Muscle of back (tissue), 11 donors: ENCODE data around the gene SPATS2. TPM values are rescaled to one million over a fixed set of nuclear protein-coding genes. Genes with fewer than 3 reads are reported as not detected.
A peak's percentile ranks its signal among the peaks of the same experiment; 100 is the strongest.

Experiments used
- DNase-seq, 3 donors: peaks; one replicate each; pipeline versions ENCODE4 v3.0.0 to v3.0.0-alpha.2; 2013
- polyA plus RNA-seq, 10 donors: library from polyadenylated mRNA; unstranded; fragments of 120-200 nt; gene quantifications; one replicate each; pipeline ENCODE4 v1.2.1, GENCODE V29; 2013; ENCODE audit not compliant: insufficient read length in 10 of 10

Gene SPATS2
- polyA plus RNA-seq, 10 donors, result 23.0 to 37.0 (median 28.1) TPM

GRCh38 chr12:49335118-49335954, 31.9 kb upstream of the SPATS2 start:
- peak in 1 of 3 donors; percentile 32 for DNase-seq

- DNase-seq, result peak in 1 of 3 donors; percentile 5
Measured at GRCh38 chr12:49335955-49336644, 31.2 kb upstream of the SPATS2 start.

GRCh38 chr12:49336645-49337584, 30.3 kb upstream of the SPATS2 start, which contains the start of gene C1QL4:
Gene C1QL4 (minus strand): TSS chr12:49337188. CDS start chr12:49336477, 711 bp downstream.
- DNase-seq, result peak; percentile 53 to 89 (median 77)

DNA sequence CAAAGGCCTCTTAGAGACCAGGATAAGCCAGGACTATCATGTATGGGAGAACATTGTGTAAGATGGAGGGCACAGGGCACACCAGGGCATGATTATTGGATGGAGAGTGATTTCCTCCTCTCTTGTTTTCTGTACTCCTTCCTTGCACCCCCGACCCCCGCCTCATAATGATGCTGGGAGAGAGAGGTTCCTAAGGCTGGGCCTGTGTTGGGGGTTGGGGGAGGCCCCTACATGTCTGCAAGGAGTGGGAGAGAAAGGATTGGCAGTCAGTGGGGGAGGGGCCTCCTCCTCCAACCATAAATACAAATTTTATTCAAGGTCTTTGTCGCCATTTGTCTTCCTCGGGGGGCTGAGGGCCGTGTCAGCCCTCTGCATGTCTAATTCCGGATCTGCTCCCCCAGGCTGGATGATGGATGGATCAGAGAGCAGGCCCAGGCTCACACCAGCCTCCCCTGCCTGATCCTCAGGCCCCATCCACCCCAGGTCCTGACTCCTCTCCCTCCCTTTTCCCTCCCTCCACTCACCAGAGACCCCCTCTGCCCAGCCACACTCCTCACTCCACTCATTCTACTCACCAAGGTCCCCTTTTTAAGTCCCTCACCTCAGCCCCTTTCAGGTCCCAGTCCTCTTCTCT, 28.3 kb upstream of the SPATS2 start:
- DNase-seq, result no peak

DNA sequence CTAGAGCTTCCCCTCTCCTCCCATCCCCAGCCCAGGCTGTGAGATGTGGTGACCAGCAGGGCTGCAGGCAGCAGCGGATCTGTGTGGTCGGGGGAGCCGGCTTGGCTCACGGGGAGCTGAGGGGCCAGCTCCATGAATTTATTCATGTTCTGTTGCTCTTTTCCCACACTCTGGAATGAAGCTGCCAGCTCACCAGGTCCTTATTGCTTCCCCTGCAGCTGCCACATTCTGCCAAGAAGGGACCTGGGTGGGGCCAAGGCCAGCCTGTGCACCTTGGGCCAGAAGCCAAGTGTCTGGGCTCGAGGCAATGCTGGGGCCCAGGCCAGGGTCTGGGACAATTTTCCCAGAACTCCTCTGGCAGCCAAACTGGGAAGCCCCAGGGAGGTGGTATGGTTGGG, 27.8 kb upstream of the SPATS2 start:
- peak in 1 of 3 donors; percentile 6 for DNase-seq

DNA sequence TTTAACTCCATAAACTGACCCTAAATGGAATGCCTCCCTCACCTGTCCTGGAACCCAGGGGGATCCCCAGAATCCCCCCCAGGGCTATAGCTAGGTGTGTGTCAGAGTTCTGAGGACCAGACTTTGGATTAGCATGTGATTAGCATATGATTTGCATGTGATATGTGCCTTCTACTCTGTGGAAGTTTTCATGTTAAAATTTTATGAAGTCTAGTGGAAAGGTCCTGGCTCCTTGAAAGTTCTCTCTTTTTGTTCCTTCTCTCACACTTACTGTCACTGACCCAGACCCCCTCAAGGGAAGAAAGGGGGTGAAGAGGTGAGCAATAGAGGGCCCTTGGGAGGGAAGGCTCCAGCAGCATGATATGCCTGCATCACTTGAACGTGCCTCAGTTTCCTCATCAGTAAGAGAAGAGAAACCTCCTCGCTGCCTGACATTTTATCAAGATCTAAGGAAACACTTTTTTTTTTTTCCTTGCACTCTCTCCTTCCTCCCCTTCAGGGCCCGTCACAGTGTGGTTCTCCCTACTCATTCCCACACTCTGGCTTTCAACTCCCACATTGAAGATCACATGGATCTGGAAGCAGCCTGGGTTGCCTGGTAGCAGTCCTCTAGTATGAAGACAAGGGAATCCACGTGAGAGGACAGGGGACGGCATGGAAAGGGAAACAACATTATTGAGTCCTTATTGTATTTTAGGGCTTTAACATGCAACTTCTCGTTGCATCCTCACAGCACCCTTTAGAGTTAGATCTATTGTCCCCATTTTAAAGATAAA, 27.0 kb upstream of the SPATS2 start:
- DNase-seq, result peak in 1 of 3 donors; percentile 5

DNA sequence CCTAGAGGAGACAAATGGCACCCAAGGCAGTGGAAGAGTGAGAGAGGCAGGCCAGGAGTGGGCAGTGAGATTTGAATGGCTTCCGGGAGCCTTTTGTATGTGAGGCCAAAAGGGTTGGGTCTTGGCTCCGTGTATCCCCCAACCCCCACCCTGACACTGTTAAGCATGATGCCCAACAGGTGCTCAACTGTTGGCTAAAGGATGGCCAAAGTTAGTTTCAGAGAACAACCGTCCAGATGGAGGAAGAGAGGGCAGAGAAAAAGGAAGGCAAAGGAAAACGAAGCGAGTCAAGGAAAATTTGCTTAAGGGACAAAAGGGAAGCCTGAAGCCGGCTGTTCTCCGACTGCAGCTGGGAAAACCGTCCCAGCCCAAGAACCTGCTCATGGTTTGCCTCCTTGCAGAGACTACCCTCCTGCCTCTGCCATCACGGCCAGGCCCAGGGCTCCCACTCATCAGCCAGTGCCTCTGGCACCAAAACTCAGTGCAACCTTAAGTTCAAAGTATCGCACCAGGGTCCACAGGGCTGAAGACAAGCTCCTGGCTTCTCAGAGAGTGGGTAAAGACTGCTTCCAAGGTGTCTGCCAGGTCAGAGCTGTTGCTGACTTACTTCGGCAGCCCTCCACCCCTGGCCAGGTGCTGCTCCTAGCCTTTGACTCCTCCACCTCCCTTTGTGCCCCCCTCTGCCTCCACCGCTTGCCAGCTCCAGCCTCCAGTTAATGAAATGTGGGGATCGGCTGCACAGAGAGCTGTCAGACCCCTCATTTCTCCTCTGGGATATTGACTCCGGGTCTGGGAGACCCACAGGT, 26.1 kb upstream of the SPATS2 start:
- peak in 1 of 3 donors; percentile 16 for DNase-seq

DNA sequence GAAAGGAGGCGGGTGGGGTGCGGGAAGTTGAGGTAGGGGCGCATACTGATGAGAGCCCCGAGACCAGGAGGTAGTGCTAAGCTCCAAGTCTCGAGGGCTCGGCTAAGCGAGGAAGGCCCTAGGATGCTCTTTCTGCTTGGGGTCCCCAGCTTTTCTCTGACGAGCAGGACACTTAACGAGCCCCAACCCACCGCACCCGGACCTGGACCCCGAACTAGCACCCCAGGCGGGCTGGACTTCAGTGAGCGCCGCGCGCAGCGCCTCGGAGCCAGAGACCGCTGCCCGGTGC, 25.5 kb upstream of the SPATS2 start:
- no peak for DNase-seq

GRCh38 chr12:49342066-49342913, 25.0 kb upstream of the SPATS2 start:
- DNase-seq, result peak; percentile 61 to 81 (median 61)

DNA sequence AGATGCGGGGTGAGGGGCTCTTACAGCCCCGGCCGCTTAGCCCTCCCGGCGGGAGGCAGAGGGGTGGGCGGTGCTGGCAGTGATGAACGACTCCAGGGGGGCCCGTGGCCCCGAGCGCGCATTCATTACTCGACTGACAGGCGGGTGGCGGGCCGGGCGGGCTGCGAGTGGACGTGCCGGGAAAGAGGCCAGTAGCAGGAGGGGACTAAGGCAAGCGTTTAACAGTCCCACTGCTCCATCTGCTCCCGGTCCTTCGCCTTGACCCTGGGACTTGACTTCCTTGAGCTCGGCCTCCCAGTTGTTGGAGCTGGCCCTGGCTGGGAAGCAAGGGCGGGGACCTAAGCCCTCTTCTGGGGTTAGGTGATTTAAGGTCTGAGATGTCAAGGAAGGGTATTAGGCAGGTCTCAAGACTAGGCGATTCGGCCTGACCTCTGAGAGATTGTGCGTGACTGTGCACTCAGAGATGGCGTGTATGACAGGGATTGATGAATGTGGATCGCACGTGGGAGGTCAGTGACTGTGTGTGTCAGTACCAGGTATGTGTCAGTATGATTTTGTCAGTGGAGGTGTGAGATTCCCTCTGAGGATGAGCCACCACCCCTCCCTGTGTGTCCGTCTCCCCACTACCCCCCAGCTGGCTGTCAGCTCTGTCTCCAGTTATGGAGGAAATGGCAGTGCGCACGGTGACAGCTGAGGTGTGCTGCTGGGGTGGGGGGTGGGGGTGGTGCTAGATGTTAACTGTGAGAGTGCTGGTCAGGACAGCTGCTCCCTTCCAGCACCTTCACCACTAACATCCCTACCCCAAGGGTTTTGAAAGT, 24.1 kb upstream of the SPATS2 start:
- DNase-seq, result peak in 1 of 3 donors; percentile 67

- DNase-seq, result peak in 1 of 3 donors; percentile 6
Measured at GRCh38 chr12:49344486-49345050, 22.7 kb upstream of the SPATS2 start.

- DNase-seq, result peak in 1 of 3 donors; percentile 60
Measured at GRCh38 chr12:49345051-49345824, 22.0 kb upstream of the SPATS2 start.

GRCh38 chr12:49345825-49346658, 21.2 kb upstream of the SPATS2 start:
- DNase-seq, result peak in 1 of 3 donors; percentile 37

DNA sequence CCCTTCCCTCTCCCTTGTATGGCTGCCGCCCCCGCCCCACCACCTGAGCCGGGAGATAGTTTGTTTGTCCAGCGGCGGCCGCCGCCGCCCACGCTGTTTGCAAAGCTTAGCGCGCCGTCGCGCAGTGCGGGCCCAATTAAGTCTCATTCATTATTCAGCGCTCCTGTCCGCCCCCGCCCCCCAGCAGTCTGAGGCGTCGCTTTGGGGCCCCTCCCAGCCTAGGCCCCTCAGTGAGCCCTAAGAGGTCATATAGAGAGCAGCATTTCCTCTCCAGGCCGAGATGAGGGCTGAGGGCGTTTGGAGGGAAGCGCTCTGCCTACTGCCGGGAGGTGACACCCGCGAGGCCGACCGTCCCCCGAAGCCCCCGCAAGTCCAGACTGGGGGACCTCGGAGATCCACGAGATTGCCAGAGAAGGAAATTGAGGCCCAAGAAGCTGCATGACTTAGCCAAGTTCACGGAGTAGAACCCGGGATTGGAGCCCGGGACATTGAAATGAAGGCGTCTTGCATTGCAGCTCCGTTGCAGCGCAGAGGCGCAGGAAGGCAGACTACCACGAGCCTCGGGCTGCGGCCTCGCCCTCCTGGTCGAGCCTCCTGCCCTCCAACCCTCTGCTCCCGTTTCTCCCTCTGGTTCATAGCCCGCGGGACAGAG, 20.5 kb upstream of the SPATS2 start, which contains the start of gene DNAJC22:
Gene DNAJC22 (plus strand): TSS at position 230 of the 652 bp plus-strand sequence. CDS start 1,985 bp downstream, outside the sequence.
- DNase-seq, result peak in 1 of 3 donors; percentile 56
